ENCODE data around the gene RSPH1.

GRCh38 chr21:42475036-42475435 is 21.0 kb downstream of the RSPH1 start:
- TF ChIP-seq GATA2 (CRISPR knock-in tag; IDR thresholded peaks at IDR 0.05) = no peak
- no peak for TF ChIP-seq CTCF (IDR thresholded peaks at IDR 0.05)
- no peak for TF ChIP-seq JUND (IDR thresholded peaks at IDR 0.05)
- TF ChIP-seq POLR2AphosphoS5 (IDR thresholded peaks at IDR 0.05; ENCODE audit: low read depth, low read length) = no peak
